GM19468 (cell line): ENCODE measurements around the gene S100A7A.
"Not testable (repeated sequence)": the region's sequence is repeated elsewhere in the genome, so short reads cannot be mapped to it uniquely, and the experiment has no call there.

Source experiments
- ATAC-seq: cut with Tn5 transposase; IDR thresholded peaks from one replicate; pipeline ENCODE4 v1.9.1; 2021; ENCODE audit warnings: mild to moderate bottlenecking, moderate library complexity, moderate number of reproducible peaks; ENCODE audit not compliant: unreplicated experiment; ENCODE audit errors: extremely low read depth

S100A7A gene

DNA sequence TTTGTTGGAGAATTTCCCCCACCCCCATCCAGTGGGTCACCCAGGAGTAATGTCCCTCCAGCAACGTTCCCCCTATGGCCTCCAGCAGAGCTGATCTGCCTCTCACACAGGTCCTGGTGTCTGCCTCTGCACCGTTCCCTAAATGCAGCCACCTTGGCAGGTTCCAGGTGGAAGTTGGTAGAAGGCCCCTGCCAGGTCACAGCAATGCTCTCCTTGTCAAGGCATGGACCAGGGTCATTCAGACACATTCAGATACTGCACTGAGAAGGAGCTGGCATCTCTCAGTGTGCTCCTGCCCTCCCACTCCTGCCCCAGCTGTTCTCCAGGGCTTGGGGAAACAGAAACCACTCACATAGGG, 3.1 kb downstream of the S100A7A start:
- ATAC-seq: not testable (repeated sequence)

DNA sequence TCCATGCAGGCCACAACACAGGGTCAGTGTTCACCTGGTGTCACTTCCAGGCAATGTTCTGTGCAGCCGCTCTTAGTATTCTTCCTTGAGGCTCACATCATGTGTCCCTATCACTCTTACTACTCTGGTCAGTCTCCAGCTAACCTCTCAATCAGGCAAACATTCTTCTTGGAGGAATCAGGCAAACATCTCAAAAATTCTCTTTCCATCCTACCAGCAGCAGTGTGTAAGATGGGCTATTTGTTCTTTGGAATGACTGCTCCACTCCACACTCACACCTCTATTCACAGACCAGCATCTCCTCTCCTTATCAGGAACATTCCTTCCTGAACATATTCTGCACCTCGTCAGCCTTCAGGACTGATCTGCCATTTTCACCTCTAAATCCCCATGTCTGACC, 4.0 kb downstream of the S100A7A start:
- ATAC-seq: no peak

GRCh38 chr1:153422450-153423068, 6.2 kb downstream of the S100A7A start:
- no peak for ATAC-seq

DNA sequence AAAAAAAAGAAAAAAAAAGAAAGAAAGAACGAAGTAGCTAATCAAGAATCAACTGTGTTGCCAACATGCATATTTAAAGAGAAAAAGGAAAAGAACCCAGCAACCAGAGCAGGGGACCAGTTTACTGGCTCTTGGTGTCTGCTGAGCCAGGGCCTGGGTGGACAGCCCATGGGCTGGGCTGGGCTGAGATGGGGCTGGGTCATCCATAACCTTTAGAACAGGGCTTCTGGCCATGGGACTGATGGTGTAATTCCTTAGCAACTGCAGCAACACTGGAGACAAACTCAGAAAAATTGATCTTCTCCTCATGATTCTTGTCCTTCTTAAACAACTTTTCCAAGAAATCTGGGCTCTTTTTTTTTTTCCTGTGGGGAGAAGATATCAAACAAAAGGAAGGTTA, 10.5 kb downstream of the S100A7A start:
- no peak for ATAC-seq

- no peak for ATAC-seq
These were observed 11.8 kb downstream of the S100A7A start for GRCh38 chr1:153428073-153428638.

GRCh38 chr1:153428791-153429190, 12.5 kb downstream of the S100A7A start:
- no peak for ATAC-seq

- no peak for ATAC-seq
These were observed 13.2 kb downstream of the S100A7A start for GRCh38 chr1:153429266-153430165.

DNA sequence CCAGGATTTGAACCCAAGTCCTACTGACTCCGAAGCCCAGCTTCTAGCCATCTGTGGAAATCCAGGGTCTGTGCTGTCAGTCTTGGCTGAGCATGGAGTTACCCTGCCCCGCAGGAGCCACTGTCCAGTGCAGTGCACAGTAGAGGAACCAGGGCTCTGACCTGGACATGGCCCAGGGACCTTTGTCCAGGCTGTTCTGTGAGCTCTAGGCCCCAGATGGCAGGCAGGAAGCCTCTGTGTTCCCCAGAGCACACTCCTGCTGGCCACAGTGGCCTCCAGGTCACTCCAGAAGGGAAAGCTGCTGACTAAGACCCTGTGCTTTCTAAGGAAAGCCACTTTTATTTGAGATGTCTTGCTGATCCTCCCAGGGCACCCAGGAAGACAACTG, 13.8 kb downstream of the S100A7A start:
- no peak for ATAC-seq

DNA sequence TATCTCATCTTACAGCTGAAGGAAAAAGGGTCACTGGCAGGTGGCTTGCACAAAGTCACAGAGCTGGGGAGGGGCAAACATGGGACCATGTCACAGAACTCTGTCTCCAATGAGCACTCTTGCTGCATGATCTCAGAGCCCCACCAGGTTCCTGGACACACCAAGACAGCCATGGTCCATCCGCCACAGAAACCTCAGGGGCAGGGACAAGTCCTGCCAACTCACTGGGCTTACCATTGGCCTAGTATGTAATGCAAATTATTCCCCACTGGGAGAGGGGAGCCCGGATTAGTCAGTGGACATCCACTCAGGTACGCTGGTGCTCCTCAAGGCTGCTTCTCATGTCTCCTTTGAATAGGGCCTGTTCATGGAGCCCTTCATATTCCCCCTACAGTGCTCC, 14.2 kb downstream of the S100A7A start:
- no peak for ATAC-seq

DNA sequence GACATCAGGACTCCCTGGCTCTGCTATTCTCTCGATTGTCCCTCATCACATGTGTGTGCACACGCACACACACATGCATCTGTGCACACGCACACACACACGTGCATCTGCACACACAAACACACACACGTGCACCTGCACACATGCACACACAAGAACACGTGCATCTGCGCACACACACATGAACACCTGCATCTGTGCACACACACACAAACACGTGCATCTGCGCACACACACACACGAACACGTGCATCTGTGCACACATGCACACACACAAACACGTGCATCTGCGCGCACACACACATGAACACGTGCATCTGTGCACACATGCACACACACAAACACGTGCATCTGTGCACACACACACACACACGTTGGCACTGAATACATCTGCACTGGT, 14.7 kb downstream of the S100A7A start:
- no peak for ATAC-seq

GRCh38 chr1:153431427-153431826, 15.1 kb downstream of the S100A7A start:
- ATAC-seq: no peak

- no peak for ATAC-seq
These were observed 15.6 kb downstream of the S100A7A start for GRCh38 chr1:153431928-153432327.

DNA sequence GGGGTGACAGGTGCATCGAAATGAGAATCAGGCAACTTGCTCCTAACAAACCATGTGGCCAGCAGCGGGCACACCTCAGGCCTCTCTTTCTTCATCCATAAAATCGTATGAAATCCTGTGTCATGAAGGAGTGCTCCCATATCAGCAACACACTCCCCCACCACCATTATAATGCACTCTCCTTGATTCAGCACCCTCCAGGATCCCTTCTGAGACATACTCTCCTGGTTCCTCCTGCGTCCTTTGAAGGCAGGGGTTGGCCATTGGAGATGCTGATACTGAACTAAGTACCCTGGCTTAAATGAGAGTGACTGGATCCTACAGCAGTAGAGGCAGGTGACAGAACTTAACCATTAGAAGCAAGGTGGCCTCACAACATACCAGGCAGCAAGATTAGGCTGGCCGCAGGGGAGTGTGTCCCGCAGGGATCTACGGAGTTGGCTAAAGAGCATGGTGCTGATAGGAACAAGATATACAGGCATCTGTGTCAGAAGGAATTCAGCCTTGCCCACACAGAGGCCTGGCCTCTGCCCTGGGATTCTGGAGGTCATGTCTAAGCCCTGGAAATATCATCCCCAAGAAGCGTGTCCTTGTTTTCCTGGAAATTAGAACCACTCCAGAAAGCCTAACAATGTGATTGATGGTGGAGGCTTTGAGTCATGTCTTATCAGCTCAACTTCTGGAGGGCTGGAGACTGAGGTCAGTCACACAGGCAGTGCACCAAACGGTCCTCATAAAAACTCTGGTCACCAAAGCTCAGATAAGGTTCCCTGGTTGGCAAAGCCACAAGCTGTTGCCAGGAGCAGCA, 16.8 kb downstream of the S100A7A start:
- ATAC-seq: no peak

- no peak for ATAC-seq
These were observed 18.6 kb downstream of the S100A7A start for GRCh38 chr1:153434746-153435455.

- ATAC-seq: no peak
These were observed 20.9 kb downstream of the S100A7A start for GRCh38 chr1:153437236-153437635.

DNA sequence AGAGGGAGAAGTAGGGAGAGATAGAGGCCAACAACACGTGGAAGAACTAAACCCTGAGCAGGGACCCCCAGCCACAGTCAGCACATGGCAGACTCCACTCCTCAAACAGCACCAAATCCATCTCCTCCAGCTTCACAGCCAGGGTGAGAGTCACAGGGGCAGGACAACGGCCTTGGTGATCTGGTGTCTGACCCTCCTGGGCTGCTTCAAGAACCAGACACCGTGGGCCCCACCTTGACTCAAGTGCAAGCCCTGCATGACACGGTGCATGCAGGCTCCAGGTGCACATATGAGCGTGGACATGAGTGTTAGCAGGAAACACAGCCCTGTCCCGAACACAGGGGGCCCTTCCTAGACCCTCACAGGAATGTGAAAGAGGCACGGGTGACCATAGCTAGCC, 22.3 kb downstream of the S100A7A start:
- no peak for ATAC-seq

GRCh38 chr1:153439273-153439672, 23.0 kb downstream of the S100A7A start:
- no peak for ATAC-seq

DNA sequence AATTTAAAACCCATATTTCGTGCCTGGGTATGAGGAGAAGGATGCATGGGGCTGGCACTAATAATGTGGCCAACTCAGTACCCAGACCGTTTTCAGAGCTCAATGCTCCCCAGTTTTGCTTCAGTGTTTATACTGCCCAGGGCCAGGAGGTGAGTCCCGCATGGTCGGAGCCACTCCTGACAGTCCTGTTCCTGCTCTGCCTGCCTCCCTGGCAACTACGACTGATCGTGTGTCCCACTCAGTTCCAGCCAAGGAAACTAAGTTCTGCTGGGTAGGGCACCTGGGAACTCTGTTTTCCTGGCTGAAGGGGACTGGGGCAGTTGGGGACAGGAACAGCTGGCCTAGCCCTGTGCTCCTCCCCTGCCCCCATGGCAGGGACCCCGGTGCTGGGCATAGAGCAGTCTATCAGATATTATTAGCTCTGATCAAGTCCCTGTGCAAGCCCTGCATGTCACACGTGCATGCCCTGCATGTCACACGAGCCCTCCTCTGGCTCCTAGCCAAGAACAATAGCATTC, 25.0 kb downstream of the S100A7A start:
- ATAC-seq: no peak

DNA sequence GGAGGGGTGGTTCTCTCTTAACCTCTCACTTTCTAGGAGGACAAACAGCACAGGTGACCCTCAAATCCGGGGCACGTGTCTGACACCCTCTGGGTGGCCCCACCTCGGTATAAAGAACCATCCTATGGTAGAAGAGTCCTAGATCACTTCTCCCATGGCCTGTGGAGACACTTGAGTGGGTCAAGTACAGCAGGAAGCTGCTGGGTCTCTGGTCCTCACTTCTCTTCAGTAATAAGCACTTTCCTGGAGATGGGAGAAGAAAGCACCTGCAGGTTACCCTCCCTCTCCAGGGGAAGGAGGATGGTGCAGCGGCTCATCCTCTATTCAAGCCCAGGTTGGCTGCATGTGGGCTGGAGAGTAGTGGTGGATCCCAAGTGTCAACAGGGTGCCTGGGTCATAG, 27.2 kb downstream of the S100A7A start:
- ATAC-seq: no peak

- no peak for ATAC-seq
These were observed 27.8 kb downstream of the S100A7A start for GRCh38 chr1:153444078-153444477.
